HG02678 (cell line): ENCODE data around the gene RABGAP1L.
"Not testable (repeated sequence)": the region's sequence is repeated elsewhere in the genome, so short reads cannot be mapped to it uniquely, and the experiment has no call there.

ENCODE experiments used
- ATAC-seq: cut with Tn5 transposase; IDR thresholded peaks from one replicate; pipeline ENCODE4 v1.9.1; 2021; ENCODE audit warnings: mild to moderate bottlenecking, moderate library complexity; ENCODE audit not compliant: unreplicated experiment

RABGAP1L gene

DNA sequence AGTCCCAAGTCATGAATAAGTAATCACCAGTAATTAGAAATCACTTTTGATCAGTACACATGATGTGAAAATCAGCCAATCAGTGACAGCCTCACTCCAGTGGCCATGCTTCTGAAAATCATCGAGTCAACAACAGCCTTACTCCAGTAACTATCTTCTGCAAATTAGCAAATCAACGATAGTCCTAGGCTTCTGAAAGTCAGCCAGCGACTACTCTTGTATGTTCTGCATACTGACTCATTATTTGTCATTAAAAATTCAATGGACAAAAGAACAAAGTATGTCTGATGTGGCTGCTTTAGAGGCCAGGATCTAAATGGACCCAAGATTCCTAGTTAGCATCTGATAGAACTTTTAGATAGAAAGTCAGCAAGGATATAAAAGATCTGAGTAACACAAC, 391.0 kb downstream of the RABGAP1L start:
- no peak for ATAC-seq

DNA sequence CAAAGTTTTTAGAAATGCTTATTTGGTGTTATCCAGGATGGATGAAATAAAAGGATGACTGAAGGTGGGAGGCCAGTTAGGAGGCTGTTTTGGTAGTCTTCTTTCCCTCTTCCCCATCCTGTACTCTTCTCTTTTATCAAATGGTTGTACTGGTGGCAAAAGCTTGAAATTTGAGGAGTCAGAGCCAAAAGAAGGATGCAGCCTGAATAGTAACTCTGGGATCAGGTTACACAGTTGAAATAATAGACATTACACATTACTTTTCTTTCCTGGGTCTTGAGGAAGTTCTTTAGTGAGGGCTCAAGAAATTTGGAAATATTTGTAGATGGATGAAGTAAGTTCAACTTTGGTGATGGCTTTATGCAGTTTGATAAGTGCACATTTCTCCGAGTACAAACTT, 397.1 kb downstream of the RABGAP1L start:
- no peak for ATAC-seq

DNA sequence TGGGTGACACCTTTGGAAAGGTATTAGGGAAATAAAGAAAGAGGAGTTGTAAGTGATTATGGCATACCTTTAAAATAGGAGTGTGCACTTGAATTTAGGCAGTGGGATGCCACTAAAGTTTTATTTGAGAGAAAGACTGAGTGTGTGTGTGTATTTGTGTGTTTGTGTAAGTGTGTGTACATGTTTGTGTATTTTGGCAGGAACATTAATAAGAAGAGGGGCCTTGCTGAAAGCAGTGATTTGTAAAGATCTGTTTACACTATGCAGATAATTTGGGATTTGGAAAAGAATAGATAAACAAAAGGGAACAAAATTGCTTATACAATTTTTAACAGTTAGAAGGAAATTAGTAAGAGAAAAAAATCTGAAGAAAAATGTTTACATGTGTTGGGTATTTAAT, 409.2 kb downstream of the RABGAP1L start:
- ATAC-seq, result no peak

DNA sequence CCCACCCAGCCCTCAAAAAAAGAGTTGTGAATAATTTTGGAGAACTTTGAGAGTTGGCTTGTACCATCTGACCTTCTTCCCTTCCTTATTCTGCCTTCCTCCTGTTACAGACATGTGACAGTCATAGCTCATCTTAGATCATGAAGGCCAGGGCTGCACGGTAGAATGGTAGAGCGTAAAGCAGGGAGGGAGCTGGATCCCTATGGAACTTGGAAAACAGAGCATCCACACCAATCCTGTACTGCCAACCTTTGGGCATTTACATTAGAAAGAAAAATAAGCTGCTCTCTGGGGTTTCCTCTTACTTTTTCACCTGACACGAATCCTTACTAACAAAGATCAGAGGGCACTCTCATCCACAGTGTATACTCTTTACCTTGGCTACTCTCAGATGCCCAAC, 409.9 kb downstream of the RABGAP1L start:
- ATAC-seq, result no peak

DNA sequence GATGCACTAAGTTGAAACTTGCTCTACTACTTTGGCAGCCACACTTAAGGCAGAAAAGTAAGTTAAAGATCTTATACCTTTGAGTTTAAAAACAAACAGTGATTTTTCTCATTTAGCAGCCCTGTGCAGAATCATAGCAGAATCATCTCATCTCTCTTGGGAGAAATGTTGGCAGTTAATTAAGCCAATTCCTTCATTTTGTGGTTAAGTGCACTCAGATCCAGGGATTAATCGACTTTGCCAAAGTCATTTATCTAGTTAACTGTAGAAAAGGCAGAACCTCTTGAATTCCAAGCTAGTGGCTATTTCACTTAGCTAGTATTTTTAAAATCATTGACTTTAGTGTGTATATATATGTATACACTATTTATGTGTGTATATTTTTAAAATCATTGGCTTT, 413.5 kb downstream of the RABGAP1L start:
- no peak for ATAC-seq

DNA sequence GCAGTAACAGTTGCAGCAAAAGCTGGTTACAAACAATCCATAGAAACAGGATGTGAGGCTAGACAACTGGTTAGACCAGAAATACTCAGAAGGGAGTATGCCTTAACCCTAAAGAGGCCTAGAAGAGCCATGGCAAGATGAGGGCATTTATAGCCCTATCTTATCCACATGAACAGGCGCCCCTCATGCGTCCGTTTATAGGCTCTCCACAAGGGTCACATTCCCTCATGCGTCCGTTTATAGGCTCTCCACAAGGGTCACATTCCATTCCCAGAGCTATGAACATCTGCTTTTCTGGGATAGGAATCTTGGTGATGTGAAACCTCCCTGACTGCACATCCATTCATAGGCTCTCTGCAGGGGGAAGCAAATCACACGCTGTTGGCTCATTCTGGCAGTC, 416.8 kb downstream of the RABGAP1L start:
- not testable (repeated sequence) for ATAC-seq

DNA sequence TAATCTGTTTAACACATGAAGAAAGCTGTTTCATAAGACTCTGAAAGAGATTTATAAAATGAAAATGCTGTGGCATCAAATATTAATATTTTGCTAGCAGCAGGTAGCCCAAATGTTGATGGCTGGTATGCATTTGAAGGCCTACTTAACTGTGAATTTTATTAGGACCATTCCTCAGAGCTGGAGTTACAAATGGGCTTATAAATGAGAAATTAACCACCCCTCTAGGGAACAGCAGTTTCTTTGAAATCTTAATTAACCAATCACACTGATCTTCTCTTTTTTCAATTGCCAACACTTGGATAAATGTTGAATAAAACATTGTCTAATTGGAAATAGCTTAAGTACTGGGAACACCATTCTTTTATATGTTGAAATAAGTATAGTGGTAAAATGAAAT, 418.4 kb downstream of the RABGAP1L start:
- no peak for ATAC-seq

DNA sequence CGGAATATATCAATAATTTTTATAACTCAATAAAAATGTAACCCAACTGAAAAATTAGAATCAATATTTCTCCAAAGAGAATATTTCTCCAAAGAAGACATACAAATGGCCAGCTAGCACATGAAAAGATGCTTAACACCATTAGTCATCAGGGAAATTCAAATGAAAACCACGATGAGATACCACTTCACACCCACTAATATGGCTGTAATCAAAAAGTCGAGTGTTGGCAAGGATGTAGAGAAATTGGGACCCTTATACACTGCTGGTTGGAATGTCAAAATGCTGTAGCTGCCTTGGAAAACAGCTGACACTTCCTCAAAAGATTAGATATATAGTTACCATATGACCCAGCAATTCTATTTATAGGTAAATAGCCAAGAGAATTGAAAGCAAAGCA, 421.5 kb downstream of the RABGAP1L start:
- ATAC-seq, result no peak

DNA sequence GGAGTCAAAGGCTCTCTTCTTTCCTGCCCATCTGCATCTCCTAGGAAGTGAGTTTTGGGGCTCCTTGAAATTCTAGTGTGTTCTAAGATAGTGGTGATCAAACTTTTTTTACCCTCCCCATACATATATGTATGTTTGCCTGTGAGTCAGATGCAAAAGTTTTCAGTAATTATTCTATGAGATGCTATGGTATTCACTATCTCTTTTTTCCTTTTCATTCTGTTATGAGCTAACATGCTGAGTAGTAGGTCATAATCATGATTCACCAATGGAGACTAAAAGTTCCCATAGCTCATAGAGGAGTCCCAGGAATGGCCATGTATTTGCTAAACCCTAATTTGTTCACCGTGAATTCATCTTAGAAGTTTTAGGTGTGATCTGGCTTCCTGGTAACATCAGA, 424.0 kb downstream of the RABGAP1L start:
- ATAC-seq, result no peak

DNA sequence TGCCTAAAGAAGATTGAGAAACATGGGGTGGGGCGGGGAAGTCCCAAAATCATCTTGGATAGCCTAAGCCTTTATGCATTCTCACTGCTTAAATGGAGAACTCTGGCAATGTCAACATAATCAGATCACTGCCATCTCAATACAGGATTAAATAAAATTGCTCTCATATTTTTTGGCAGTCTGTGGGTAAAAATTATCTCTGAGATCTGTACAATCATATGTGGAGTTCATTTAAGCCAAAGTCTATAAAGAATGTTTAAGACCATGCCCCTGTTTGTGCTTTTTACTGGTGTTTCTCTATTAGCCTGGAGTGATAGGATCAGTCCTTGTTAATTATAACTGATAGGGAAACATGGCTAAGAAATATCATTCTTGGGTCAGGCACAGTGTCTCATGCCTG, 424.8 kb downstream of the RABGAP1L start:
- no peak for ATAC-seq

DNA sequence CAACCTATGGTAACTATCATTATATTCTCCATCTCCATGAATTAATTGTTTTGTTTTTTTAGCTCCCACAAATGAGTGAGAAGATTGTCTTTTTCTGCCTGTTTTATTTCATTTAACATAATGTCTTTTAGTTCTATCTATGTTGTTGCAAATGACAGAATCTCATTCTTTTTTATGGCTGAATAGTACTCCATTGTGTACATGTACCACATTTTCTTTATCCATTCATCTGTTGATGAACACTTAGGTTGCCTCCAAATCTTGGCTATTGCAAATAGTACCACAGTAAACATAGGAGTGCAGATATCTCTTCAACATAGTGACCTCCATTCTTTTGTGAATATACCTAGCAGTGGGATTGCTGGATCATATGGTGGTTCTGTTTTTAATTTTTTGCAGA, 429.3 kb downstream of the RABGAP1L start:
- ATAC-seq, result not testable (repeated sequence)

DNA sequence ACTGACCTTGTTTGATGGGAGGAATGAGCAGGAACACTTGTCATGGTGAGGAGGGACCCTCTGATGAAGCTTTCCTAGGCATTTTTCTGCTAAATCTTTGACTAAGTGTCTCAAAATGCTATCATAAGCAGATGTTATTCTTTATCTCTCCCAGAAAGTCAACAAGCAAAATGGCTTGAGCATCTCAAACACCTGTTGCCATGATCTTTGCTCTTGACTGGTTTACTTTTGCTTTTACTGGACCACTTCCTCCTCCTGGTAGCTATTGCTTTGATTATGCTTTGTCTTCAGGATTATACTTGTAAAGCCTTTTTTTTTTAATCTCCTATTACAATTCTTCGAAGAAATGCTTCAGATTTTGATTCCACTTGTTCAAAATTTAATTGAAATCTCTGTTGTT, 445.9 kb downstream of the RABGAP1L start:
- no peak for ATAC-seq

DNA sequence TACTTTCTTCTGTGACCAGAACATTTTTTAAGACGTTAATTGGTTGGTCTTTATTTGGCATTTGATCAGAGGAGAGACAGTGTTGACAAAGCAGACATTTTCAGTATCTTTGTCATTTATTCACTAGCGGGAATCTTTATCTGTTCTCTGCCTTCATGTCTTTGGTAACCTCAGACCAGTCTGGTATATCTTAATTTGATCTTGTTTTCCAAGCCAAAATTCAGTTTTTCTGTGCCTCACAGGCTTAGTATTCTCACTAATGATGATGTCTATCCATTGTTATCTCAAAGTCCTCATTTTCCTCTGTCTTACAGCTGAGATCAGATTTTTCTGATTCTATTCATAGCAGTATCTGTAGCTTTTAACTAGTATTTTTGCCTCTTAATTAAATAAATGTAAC, 447.2 kb downstream of the RABGAP1L start:
- no peak for ATAC-seq

DNA sequence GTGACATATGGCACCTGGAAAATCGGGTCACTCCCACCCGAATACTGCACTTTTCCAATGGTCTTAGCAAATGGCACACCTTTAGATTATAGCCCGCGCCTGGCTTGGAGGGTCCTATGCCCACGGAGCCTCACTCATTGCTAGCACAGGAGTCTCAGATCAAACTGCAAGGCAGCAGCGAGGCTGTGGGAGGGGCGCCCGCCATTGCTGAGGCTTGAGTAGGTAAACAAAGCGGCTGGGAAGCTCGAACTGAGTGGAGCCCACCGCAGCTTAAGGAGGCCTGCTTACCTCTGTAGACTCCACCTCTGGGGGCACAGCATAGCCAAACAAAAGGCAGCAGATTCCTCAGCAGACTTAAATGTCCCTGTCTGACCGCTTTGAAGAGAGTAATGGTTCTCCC, 458.6 kb downstream of the RABGAP1L start:
- not testable (repeated sequence) for ATAC-seq

DNA sequence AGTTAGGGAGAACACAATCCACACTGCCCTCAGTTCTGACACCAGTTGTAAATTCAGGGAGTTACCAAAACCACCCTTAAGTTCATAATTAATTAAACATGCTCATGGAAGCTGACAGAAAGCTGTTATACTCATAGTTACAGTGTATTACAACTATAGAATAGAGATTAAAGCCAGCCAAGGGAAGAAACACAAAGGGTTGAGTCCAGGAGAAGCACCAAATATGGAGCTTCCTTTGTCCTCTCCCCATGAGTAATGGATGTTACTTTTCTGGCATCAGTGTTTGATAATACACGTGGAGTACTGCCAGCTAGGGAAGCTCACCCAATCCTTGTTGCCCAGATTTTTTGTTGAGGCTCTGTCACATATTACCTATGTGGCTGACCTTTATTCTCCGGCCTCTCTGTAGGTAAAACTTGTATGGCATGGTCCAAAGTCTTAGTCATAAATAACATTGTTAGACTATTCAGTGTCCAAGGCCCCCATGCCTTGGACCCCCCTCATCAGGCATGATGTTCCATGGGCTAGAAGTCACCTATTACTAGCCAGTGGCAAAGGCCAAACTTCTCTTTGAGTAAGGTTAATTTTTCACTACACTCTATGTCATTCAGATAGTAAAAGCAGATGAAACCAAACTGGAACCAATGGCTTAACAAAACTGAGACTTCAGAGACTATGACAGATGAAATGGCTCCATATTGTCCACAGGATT, 464.2 kb downstream of the RABGAP1L start:
- ATAC-seq, result no peak

DNA sequence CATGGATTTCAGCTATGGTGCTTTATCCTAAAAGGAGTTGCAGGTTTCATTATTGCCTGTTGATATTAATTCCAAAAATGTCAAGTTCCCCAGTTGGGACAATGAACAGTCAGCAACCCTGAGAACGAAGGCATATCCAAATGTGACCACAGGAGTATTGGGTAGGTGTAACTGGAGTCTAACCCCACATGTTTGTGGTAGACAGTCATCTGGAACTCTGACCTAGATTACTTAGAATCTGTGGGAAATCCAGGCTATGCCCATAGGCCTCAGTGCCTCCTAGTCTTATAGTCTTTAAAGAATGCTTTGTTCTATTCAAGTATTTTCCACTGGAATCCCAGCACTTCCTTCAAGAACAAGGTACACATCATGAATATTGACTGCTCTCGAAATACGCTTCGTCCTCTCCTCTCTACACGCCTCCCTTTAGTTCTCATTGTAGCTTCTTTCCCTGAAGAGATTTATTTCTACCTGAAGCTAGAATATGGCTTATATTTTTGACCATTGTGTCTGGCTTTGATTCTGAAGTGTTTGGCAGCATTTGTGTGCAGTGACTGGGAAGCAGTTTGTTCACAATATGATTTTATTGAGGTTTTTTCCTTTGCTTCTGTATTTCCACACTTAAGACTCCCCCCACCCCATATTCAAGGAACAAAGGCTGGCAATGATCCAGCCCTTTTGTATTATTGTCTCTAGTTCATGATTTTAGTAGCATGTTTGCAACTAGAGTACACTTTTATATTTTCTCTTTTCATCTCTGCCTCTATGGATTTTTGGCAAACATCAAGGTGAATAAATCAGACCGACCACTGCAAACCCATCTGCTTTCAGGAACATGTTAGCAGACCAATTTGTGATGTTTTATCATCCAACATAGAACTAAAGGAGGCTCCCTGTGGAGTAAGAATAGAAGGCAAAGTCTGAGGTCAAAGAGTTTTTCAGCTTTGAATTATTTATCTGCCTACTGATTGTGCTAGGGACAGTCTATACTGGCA, 467.0 kb downstream of the RABGAP1L start:
- no peak for ATAC-seq

DNA sequence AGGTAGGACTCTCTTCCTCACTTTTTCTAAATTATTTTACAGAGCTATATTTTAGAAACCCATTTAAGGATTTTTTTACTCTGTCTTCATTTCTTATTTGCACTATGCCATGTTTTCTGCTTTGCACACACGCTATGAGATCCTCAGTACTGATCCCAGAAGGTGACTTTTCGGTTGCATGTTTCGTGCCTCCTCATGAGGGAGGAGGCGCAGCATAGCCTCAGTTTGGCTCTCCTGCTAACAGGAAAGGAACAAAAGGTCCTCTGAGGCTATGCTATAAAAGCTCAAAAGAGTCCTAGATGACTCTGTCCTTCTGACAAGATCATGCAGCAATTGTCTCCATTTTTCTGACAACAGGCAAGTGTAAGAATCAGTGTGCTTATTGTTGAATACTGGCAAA, 478.2 kb downstream of the RABGAP1L start:
- no peak for ATAC-seq

DNA sequence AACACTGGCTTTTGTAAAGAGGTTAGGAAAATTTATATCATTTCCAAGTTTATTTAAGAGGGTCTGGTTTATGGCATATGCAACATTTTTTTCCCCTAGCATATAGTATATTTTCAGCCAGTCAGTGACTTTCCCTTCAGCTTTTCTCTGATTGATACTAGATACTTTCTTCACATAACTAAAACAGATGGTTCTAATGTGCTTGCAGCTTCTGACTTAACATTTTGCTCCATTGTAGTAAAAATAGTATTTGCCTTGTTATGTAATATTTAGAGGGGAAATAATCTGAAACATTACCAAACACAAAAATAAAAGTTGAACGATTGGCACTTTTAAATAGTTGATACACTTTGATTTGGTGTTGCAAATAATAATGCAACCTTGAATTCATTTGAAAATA, 480.1 kb downstream of the RABGAP1L start:
- no peak for ATAC-seq

DNA sequence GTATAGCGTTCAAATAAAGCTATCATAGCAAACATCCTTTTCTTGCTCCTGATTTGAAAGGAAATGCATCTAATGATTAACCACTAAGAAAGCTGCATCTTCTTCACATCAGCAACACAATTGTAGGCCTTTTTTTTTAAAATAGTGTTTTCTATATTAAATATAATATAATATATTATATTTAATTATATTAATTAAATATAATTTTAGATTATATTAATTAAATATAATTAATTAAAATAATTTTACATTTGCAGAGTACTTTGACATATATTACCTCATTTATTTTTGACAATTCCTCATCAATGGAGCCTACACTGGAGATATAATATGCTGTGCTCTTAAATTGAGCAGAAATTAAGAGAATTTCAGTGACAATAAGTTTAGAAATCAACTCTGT, 481.5 kb downstream of the RABGAP1L start:
- no peak for ATAC-seq

DNA sequence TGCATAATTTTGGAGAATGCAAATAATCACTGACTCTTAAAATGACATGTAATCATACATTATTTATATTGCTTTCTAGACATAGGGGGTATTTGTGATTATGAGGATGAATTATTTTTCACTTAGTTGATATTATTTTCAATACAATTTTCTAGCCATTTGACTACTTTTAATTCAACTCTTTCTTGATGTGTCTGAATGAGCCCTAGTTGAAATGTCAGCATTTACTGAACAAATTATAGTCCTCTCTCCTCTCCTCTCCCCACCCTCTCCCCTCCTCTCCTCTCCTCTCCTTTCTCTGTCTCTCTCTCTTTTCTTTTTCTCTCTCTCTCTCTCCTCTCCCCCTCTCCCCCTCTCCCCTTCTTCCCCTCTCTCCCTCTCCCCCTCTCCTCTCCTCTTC, 483.1 kb downstream of the RABGAP1L start:
- ATAC-seq, result no peak

DNA sequence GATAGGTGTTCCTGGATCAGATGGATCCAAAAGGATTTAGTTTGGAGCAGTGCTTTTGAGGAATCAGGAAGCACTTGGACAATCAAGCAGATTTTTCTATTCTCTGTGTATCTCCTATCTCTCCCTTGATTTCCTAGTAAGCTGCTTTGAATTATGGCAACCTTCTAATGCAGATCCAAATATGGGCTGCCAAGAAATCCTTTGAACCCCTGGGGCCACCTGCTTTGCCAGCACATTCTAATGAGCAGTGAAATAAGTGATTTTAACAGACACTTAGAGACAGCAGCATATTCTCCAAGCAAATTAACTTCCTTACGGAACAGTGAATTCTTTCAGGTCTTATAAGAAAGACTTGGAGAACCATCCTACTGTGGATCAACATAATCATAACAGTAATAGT, 483.9 kb downstream of the RABGAP1L start:
- no peak for ATAC-seq

DNA sequence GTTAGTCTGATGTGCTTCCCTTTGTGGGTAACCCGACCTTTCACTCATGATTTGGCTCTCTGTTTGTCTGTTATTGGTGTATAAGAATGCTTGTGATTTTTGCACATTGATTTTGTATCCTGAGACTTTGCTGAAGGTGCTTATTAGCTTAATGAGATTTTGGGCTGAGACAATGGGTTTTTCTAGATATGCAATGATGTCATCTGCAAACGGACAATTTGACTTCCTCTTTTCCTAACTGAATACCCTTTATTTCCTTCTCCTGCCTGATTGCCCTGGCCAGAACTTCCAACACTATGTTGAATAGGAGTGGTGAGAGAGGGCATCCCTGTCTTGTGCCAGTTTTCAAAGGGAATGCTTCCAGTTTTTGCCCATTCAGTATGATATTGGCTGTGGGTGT, 490.3 kb downstream of the RABGAP1L start:
- not testable (repeated sequence) for ATAC-seq
